PFSK-1 (cell line): ENCODE results near the gene CUEDC1.

ENCODE experiments used
- FOXP2 ChIP-seq: optimal IDR thresholded peaks from 2 replicates; pipeline ENCODE3; 2011; ENCODE audit warnings: borderline replicate concordance, control low read depth, inconsistent platforms; ENCODE audit not compliant: insufficient read depth; ENCODE audit errors: extremely low read length, extremely low read depth
- POLR2AphosphoS5 ChIP-seq: IDR thresholded peaks from 2 replicates; pipeline ENCODE4 v1.6.1; 2012; ENCODE audit warnings: low read depth, mild to moderate bottlenecking, control low read depth, low read length, moderate library complexity
- REST ChIP-seq, 2 experiments: IDR thresholded peaks; 2 replicates each; pipeline versions ENCODE4 v1.6.1 to v1.8.0; 2011 to 2012; ENCODE audit warnings: low read depth in 2 of 2, low read length in 2 of 2, control low read depth in 1 of 2, inconsistent platforms in 1 of 2, mild to moderate bottlenecking in 1 of 2, moderate library complexity in 1 of 2; ENCODE audit not compliant: insufficient read depth in 1 of 2
- SIN3A ChIP-seq: IDR thresholded peaks from 2 replicates; pipeline ENCODE4 v1.6.1; 2012; ENCODE audit warnings: mild to moderate bottlenecking, low read length, moderate library complexity, borderline replicate concordance; ENCODE audit not compliant: insufficient read depth
- TAF1 ChIP-seq: IDR thresholded peaks from 2 replicates; pipeline ENCODE4 v1.6.1; 2012; ENCODE audit warnings: low read length, control low read depth, borderline replicate concordance; ENCODE audit not compliant: insufficient read depth

CUEDC1 gene

GRCh38 chr17:57881143-57881542 is 74.1 kb downstream of the CUEDC1 start:
- TF ChIP-seq FOXP2 = no peak
- no peak for TF ChIP-seq POLR2AphosphoS5
- TF ChIP-seq TAF1 = no peak
- TF ChIP-seq REST (IDR thresholded peaks at IDR 0.05; ENCODE audit: insufficient read depth in 1 of 2, low read depth in 2 of 2, low read length in 2 of 2) = no peak
- TF ChIP-seq SIN3A = no peak

- no peak for TF ChIP-seq POLR2AphosphoS5
- TF ChIP-seq REST (IDR thresholded peaks at IDR 0.05; ENCODE audit: insufficient read depth in 1 of 2, low read depth in 2 of 2, low read length in 2 of 2) = no peak
- no peak for TF ChIP-seq FOXP2
- TF ChIP-seq TAF1 = no peak
- TF ChIP-seq SIN3A = no peak
Measured at GRCh38 chr17:57880086-57880456, 75.1 kb downstream of the CUEDC1 start.

DNA sequence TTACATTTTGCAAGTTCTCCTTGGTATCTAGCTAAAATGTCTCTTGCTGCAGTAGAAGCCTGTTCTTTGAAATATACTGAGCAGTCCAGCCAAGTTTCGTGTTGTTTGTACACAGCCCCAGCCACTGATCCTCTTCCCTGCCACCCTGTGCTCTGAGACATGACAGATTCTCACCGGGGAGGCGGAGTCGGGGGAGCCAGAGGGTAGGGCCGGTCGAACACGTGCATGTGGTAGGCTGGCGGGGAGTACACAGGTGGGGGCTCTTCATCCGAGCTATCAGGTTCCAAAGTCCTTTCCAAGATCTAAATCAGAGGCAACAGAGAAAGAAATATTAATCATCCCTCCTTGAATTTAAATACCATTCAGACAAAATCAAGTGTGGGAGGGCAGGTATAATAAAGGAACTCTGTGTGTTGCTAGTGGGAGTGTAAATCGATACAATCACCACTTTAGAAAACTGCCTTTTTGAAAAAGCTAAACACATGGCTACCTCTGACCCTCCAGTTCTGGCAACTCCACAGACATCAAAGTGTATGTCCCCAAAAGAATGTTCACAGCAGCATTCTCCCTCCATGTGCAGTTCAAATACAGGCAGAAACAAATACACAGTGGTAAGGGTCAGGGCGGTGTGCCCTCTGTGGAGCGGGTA is 75.7 kb downstream of the CUEDC1 start:
- no peak for TF ChIP-seq POLR2AphosphoS5
- no peak for TF ChIP-seq FOXP2
- TF ChIP-seq TAF1 = no peak
- TF ChIP-seq REST (IDR thresholded peaks at IDR 0.05; ENCODE audit: insufficient read depth in 1 of 2, low read depth in 2 of 2, low read length in 2 of 2) = no peak
- TF ChIP-seq SIN3A = no peak

DNA sequence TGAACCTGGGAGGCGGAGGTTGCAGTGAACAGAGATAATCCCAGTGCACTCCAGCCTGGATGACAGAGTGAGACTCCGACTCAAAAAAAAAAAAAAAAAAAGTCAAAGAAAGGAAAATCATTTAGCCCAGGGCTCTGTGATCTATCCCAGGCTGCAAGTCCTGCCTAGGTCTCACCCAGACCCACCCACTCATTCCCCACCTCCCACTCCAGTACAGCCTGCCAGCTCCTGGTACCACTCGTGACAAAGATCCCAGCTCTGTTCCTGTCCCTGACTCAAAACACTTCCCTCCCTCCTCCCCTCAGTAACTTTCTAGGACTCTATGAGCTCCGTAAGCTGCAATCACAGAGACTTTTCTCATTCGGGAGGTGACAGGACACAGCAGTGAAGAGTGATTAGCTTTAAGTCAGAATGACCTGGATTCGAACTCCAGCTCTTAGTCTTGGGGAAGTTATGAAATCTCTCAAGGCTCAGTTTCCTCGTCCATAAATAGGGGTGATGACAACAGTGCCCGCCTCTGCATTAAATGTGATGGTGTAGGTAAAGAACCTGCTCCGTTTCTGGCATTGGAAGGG is 77.3 kb downstream of the CUEDC1 start:
- no peak for TF ChIP-seq POLR2AphosphoS5
- TF ChIP-seq FOXP2 = no peak
- no peak for TF ChIP-seq TAF1
- TF ChIP-seq REST (IDR thresholded peaks at IDR 0.05; ENCODE audit: insufficient read depth in 1 of 2, low read depth in 2 of 2, low read length in 2 of 2) = no peak
- TF ChIP-seq SIN3A = no peak

DNA sequence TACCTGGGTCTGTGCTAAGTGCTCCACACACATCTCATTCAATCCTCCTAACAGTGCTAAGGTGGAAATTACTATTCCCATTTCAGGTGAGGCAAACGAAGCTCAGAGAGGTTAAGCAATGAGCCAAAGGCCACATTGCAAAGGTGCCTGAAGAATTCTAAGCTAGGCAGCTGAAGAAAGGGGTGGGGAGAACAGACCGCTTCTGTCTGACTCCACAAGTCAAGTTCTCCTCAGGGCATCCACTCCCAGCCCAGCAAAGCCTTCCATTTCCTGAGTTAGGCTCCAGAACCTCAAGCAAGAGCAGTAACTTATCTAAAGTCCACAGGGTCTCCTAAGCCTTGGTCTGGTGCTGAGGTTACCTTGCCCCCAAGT is 78.4 kb downstream of the CUEDC1 start:
- no peak for TF ChIP-seq FOXP2
- TF ChIP-seq POLR2AphosphoS5 = no peak
- TF ChIP-seq TAF1 = no peak
- no peak for TF ChIP-seq SIN3A
- TF ChIP-seq REST (IDR thresholded peaks at IDR 0.05; ENCODE audit: insufficient read depth in 1 of 2, low read depth in 2 of 2, low read length in 2 of 2) = no peak
